Ovary (tissue), 9 donors: Measurements from ENCODE around the gene HOXA4. TPM values are rescaled to one million over a fixed set of nuclear protein-coding genes. Genes with fewer than 3 reads are reported as not detected.

Experiments
- DNase-seq, 5 donors: peaks; one replicate each; pipeline ENCODE4 v3.0.0-alpha.2; 2019 to 2020
- H3K27ac ChIP-seq, 2 donors: fragments of 200-600 bp; one replicate each; pipeline versions ENCODE4 v1.5.1 to v1.8.0; 2019 to 2022
- H3K27me3 ChIP-seq: fragments of 200-600 bp; one replicate; pipeline ENCODE4 v1.8.0; 2022
- H3K36me3 ChIP-seq: fragments of 200-600 bp; sonication (generic); one replicate; pipeline ENCODE4 v1.5.1; 2019
- H3K4me1 ChIP-seq: one replicate; pipeline ENCODE4 v1.8.1; 2013; ENCODE audit warnings: mild to moderate bottlenecking, moderate library complexity; ENCODE audit not compliant: insufficient read depth
- H3K4me3 ChIP-seq: fragments of 200-600 bp; sonication (generic); one replicate; pipeline ENCODE4 v1.5.1; 2017
- H3K9me3 ChIP-seq, 2 donors: fragments of 200-600 bp in 1 of 2; sonication (generic) in 1 of 2; one replicate each; pipeline versions ENCODE4 v1.5.1 to v1.8.1; 2013 to 2019; ENCODE audit warnings: mild to moderate bottlenecking in 1 of 2, moderate library complexity in 1 of 2
- EP300 ChIP-seq: sonication (generic); formaldehyde crosslinking; IDR thresholded peaks from one replicate; pipeline ENCODE4 v1.6.1; 2017; ENCODE audit warnings: antibody characterized with exemption
- POLR2A ChIP-seq: fragments of 450-650 bp; IDR thresholded peaks from one replicate; pipeline ENCODE4 v1.6.1; 2017; ENCODE audit warnings: antibody characterized with exemption, mild to moderate bottlenecking, moderate library complexity
- WGBS, 3 donors: extraction: QIAGEN DNeasy Blood & Tissue Kit in 1 of 3; methylation state at CpG; one replicate each; pipeline versions ENCODE4 v1.1.5 to v1.1.7; 2013 to 2017; 5-methylcytosine and 5-hydroxymethylcytosine counted together
- intact Hi-C, 4 donors: fragments of 100-400 bp; cut with DNase I; formaldehyde crosslinking; loops; one replicate each; pipeline versions ENCODE4 v1.11.0 to v1.15.1; 2022 to 2023
- polyA plus RNA-seq, 2 donors: library from polyadenylated mRNA; stranded (reverse); fragments of 200-250 nt in 1 of 2; fragments of 350-450 nt in 1 of 2; fragmentation: Illumina TruSeq in 1 of 2; extraction: RNeasy Lipid Tissue Mini Kit (QIAGEN cat#74804) in 1 of 2; gene quantifications; one replicate each; pipeline ENCODE4 v1.2.3, GENCODE V29; 2013 to 2014
- total RNA-seq, 7 donors: library from RNA; depleted of rRNA in 2 of 7; stranded (reverse); fragments of >200 nt in 2 of 7; fragmentation: NEBNext Ultra II Directional in 3 of 7; extraction: Animal tissue kit (Norgen Biotek cat#: 25700) in 3 of 7; gene quantifications; one replicate each; pipeline versions ENCODE4 v1.1.0 to v1.2.4, GENCODE V29; 2016 to 2023
- TF ChIP-seq, protein P1 (sequence below), 3 donors: fragments of 450-650 bp in 2 of 3; fragments of 200-600 bp in 1 of 3; IDR thresholded peaks; one replicate each; pipeline versions ENCODE4 v1.5.1 to v1.8.0; 2016 to 2022; ENCODE audit warnings: antibody characterized with exemption in 3 of 3, mild to moderate bottlenecking in 1 of 3
- donor health status: DM: no; HTN: no; CAD: no; lungs with moderate emphysema.
- donor health status: DM: no; HTN: no; CAD: no.
- donor health status: Bipolar disorder and iron deficiency.
- donor health status: DM: yes; HTN: yes; CAD: no.
- donor health status: DM: no; HTN: no; CAD: no.
- donor health status: DM: yes; HTN: yes; CAD: no.

Gene HOXA4
- total and polyA plus RNA-seq, 9 donors = 0.22 to 34.0 (median 3.5) TPM

DNA sequence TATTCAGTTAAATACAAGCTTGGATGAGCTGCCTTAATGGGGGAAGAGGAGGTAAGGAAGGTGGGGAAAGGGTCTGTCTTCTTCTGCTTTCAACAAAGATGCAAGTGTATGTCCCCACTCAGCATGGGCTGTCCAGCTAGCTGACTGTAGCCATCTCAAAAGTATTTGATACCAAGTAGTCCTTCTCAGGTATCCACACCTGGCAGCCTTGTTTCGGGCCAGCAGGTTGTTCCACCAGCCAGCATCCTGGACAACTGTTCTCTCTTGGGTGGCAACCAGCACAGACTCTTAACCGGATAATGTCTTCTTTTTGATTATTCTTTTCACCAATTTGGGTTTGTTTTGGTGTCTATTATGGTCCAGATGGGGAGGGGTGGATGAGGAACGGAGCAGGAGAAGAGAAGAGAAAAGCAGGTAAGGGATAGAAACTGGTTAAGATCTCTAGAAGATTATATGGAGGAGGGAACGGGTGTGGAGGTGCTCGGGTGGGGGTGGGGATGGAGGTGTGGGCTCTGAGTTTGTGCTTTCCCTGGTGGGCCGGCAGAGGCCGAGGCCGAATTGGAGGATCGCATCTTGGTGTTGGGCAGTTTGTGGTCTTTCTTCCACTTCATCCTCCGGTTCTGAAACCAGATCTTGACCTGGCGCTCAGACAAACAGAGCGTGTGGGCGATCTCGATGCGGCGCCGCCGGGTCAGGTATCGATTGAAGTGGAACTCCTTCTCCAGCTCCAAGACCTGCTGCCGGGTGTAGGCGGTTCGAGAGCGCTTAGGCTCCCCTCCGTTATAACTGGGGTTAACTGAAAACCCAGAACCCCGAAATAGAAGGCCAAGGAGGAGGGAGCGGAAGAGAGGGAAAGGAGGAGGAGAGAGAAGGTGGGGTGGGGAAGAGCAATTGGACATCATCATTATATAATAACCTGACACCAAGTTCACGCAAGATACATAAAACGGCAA, 1.5 kb downstream of the HOXA4 start:
- TF ChIP-seq POLR2A = no peak
- TF ChIP-seq EP300 = no peak
- TF ChIP-seq, protein P1, sequence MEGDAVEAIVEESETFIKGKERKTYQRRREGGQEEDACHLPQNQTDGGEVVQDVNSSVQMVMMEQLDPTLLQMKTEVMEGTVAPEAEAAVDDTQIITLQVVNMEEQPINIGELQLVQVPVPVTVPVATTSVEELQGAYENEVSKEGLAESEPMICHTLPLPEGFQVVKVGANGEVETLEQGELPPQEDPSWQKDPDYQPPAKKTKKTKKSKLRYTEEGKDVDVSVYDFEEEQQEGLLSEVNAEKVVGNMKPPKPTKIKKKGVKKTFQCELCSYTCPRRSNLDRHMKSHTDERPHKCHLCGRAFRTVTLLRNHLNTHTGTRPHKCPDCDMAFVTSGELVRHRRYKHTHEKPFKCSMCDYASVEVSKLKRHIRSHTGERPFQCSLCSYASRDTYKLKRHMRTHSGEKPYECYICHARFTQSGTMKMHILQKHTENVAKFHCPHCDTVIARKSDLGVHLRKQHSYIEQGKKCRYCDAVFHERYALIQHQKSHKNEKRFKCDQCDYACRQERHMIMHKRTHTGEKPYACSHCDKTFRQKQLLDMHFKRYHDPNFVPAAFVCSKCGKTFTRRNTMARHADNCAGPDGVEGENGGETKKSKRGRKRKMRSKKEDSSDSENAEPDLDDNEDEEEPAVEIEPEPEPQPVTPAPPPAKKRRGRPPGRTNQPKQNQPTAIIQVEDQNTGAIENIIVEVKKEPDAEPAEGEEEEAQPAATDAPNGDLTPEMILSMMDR (IDR thresholded peaks at IDR 0.05) = no peak
- peaks cover 6% of the 10 kb centered on the region for H3K4me1 ChIP-seq
- H3K27ac ChIP-seq = peak overlapping the region in 1 of 2 donors; percentile 61
- 46 to 59% (median 46%) methylated on average over 28 of the region's 28 CpGs for WGBS, 3 donors
- intact Hi-C loops = no loop called here
- H3K4me3 ChIP-seq = no peak overlapping the region
- no peaks in the 10 kb centered on the region for H3K36me3 ChIP-seq
- no peaks in the 10 kb centered on the region for H3K27me3 ChIP-seq
- DNase-seq = peak in 1 of 5 donors; percentile 59
- H3K9me3 ChIP-seq = peaks cover 0 to 5% of the 10 kb centered on the region in 2 donors

DNA sequence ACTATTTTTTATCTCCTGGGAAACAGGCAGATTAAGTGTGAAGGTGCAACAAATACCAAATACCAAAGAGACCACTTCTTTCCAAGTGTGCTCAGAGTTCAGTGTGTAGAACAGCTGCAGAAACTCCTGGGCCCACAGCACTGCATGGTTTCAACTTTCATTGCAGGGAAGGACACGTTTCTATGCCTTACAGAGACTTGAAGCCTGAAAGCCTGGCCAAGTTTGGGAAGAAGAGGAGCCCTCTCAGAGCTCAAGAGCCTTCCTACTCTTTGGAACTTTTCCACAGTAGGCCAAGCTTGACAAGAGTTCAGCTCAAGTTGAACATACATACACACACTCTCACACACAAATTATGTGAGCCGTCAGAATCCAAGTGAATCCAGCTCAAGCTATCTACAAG, 2.5 kb downstream of the HOXA4 start:
- intact Hi-C loops = no loop called here
- Histone ChIP-seq H3K9me3 (peaks cover 0 to 5% of the 10 kb centered on the region in 2 donors), H3K36me3 (no peaks in the 10 kb centered on the region), H3K27me3 (no peaks in the 10 kb centered on the region), H3K4me3 (no peak overlapping the region), H3K4me1 (peaks cover 6% of the 10 kb centered on the region), H3K27ac (peak overlapping the region in 1 of 2 donors; percentile 10)
- DNase-seq = no peak
- WGBS, 3 donors = 31 to 37% (median 36%) methylated on average over 2 of the region's 2 CpGs
- TF ChIP-seq EP300 (no peak), POLR2A (no peak)
- TF ChIP-seq, protein P1 (IDR thresholded peaks at IDR 0.05) = no peak

DNA sequence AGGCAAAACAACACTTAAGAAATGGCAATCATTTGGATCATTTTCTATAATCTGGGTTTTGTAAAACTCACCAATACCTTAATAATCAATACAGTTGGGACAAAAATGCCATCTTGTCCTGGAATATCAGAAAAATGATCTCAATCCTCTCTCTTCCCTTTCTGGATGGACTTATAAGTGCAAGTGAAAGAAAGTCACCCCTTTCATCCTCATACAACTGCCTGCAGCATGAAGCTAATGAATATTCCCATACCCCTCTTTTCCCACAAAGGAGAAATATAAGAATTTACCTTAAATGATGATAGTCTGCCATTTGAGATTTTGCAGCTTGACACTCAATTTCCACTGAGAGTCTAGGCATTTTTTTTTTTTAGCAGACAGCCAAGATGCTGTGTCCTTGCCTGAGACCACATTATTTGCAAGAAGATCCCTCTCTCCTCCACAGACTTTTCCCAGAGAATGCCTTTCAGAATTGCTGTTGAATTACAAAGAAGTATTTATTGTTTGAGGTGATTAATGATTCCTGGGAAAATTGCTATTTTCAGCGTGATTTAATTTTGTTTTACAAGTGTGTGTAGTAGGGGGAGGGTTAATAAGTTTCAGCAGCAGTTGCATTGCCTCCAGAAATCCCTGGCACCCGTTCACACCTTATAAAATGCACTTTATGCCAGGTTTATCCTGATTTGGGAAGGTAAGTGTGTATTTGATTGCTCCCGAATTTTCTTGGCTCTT, 3.8 kb downstream of the HOXA4 start:
- Histone ChIP-seq H3K9me3 (peaks cover 0 to 5% of the 10 kb centered on the region in 2 donors), H3K27ac (no peak overlapping the region), H3K36me3 (no peaks in the 10 kb centered on the region), H3K4me1 (peaks cover 6% of the 10 kb centered on the region), H3K27me3 (no peaks in the 10 kb centered on the region), H3K4me3 (no peak overlapping the region)
- TF ChIP-seq POLR2A (no peak), EP300 (no peak)
- TF ChIP-seq, protein P1 (IDR thresholded peaks at IDR 0.05) = no peak
- DNase-seq = no peak
- intact Hi-C loops = no loop called here
- 27 to 53% (median 34%) methylated on average over 3 of the region's 3 CpGs for WGBS, 3 donors

DNA sequence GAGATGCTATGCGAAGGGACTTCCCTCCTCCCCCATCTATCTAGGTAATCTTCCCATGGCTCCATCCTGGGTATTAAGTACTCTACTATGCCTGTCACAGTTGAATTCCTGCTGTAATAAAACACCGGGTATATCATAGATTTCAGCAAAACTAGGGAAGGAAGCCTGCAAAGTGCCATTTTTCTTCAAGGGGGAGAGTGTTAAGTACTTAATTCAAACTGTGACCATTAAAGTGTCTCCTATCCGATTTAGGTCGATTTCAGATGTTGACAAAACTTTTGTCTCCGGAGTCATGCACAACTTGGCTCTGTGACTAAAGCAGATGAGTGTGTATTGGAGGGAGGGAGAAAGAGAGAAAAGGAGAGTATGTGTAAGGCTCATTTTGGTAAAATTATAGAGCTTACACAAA, 4.6 kb downstream of the HOXA4 start:
- H3K4me3 ChIP-seq = no peak overlapping the region
- no peak for DNase-seq
- peaks cover 0 to 5% of the 10 kb centered on the region in 2 donors for H3K9me3 ChIP-seq
- no peaks in the 10 kb centered on the region for H3K36me3 ChIP-seq
- peaks cover 3% of the 10 kb centered on the region for H3K4me1 ChIP-seq
- no peak for TF ChIP-seq POLR2A
- TF ChIP-seq, protein P1 (IDR thresholded peaks at IDR 0.05) = no peak
- TF ChIP-seq EP300 = no peak
- WGBS, 3 donors = 42 to 57% (median 42%) methylated on average over 5 of the region's 5 CpGs
- intact Hi-C loops = no loop called here
- no peaks in the 10 kb centered on the region for H3K27me3 ChIP-seq
- no peak overlapping the region for H3K27ac ChIP-seq
